A673 (cell line): ENCODE data around the gene EPB41L4A.

Source experiments
- EZH2 ChIP-seq: fragments of 200-600 bp; sonication (generic); IDR thresholded peaks from 2 replicates; pipeline ENCODE4 v1.6.1; 2017; ENCODE audit warnings: borderline replicate concordance, low read depth, mild to moderate bottlenecking, mixed read lengths, antibody characterized with exemption, low read length; ENCODE audit not compliant: poor library complexity, severe bottlenecking
- TF ChIP-seq, protein P1 (sequence below): fragments of 300-800, 200-600 bp; sonication (generic); conservative IDR thresholded peaks from 2 replicates; pipeline ENCODE4 v1.5.1; 2017; ENCODE audit warnings: low read depth, mild to moderate bottlenecking, antibody characterized with exemption, low read length, moderate library complexity, mixed read lengths

DNA sequence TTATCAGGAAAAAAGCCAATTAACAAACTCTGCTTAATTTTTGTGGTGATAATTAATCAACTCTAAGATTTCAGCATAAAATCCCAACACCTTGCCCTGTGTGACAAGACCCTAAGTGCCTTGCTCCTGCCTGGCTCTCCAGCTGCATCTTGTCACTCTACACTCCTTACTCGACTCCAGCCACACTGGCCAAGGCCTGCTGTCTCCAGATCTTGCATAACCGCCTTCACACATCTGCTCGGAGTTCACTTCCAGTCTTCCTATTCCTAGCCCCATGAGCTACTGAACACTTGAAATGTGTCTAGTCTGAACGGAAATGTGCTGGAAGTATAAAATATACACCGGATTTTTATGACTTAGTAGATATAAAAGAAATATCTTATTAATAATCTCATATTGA lies 259.6 kb downstream of the EPB41L4A start:
- TF ChIP-seq, protein P1, sequence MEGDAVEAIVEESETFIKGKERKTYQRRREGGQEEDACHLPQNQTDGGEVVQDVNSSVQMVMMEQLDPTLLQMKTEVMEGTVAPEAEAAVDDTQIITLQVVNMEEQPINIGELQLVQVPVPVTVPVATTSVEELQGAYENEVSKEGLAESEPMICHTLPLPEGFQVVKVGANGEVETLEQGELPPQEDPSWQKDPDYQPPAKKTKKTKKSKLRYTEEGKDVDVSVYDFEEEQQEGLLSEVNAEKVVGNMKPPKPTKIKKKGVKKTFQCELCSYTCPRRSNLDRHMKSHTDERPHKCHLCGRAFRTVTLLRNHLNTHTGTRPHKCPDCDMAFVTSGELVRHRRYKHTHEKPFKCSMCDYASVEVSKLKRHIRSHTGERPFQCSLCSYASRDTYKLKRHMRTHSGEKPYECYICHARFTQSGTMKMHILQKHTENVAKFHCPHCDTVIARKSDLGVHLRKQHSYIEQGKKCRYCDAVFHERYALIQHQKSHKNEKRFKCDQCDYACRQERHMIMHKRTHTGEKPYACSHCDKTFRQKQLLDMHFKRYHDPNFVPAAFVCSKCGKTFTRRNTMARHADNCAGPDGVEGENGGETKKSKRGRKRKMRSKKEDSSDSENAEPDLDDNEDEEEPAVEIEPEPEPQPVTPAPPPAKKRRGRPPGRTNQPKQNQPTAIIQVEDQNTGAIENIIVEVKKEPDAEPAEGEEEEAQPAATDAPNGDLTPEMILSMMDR, result no peak
- no peak for TF ChIP-seq EZH2
